Esophagus muscularis mucosa (tissue), 4 donors: ENCODE measurements around the gene KSR1.

Source experiments
- CTCF ChIP-seq, 3 experiments: fragments of 200-600 bp in 2 of 3; fragments of 450-650 bp in 1 of 3; sonication (generic) in 2 of 3; IDR thresholded peaks; one replicate each; pipeline ENCODE4 v1.5.1; 2017 to 2019; ENCODE audit warnings: antibody characterized with exemption in 3 of 3, mild to moderate bottlenecking in 2 of 3, moderate library complexity in 1 of 3
- EP300 ChIP-seq: sonication (generic); formaldehyde crosslinking; IDR thresholded peaks from one replicate; pipeline ENCODE4 v1.6.1; 2017; ENCODE audit warnings: antibody characterized with exemption
- POLR2A ChIP-seq: fragments of 450-650 bp; IDR thresholded peaks from one replicate; pipeline ENCODE4 v1.6.1; 2017; ENCODE audit warnings: antibody characterized with exemption, moderate library complexity, mild to moderate bottlenecking, low read depth

GRCh38 chr17:27558341-27558740, 102.1 kb downstream of the KSR1 start:
- TF ChIP-seq CTCF (IDR thresholded peaks at IDR 0.05) (no peak), EP300 (no peak), POLR2A (no peak)
